ENCODE measurements around the gene ANKRD33B. TPM values are rescaled to one million over a fixed set of nuclear protein-coding genes. Genes with fewer than 3 reads are reported as not detected.

Gene ANKRD33B
- total RNA-seq, 1 experiment from 2014 or later = 14.9 TPM

DNA sequence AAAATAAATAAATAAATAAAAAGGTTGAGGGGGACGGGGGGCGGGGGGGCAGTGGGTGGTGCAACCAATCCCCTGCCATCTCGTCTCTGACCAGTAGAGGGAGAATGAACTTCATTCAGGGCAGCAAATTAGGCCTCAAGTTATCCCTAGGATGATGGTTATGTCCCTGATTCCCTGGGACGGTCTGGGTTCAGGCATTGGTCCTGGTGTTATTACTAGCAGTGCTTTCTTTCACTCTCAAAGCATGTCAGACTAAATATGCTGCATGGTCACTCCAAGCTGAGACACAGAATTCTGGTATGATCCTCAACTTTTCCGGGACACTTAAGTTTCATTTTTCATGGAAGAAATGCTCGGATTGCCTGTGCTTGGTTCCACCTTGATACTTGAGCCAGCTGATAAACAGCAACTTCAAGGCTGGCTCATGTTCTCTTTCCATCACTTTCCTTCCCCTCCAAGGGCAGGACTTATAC is 137.7 kb downstream of the ANKRD33B start:
- Histone ChIP-seq H3K4me2 (ENCODE audit: low read length) (peak overlapping the region; percentile 71), H3K9me3 (ENCODE audit: low read length) (no peaks in the 10 kb centered on the region), H3K4me1 (ENCODE audit: insufficient read depth, low read length) (peaks cover 60% of the 10 kb centered on the region), H3K27me3 (ENCODE audit: low read length) (no peaks in the 10 kb centered on the region), H2AFZ (ENCODE audit: low read length) (no peak overlapping the region), H3K4me3 (ENCODE audit: low read length) (peak overlapping the region; percentile 24; the same call in 1 of the 2 replicates), H4K20me1 (ENCODE audit: low read length) (no peaks in the 10 kb centered on the region), H3K9ac (ENCODE audit: low read length) (peak overlapping the region; percentile 75), H3K79me2 (ENCODE audit: low read length) (peaks cover 70% of the 10 kb centered on the region), H3F3A (ENCODE audit: low read length, unreplicated experiment) (peaks cover 43% of the 10 kb centered on the region), H3K27ac (ENCODE audit: low read length) (peak overlapping the region; percentile 93), H3K9me2 (replicated peaks; ENCODE audit: low read length) (no peaks in the 10 kb centered on the region), H3K36me3 (ENCODE audit: low read depth, low read length) (peaks cover 42% of the 10 kb centered on the region; the same call in 1 of the 2 replicates)
- ATAC-seq = no peak
- intact Hi-C loops (cut with micrococcal nuclease) = loop anchor here (5.0 kb wide), 1 partner anchor 36 kb away; no protein-coding TSS in a partner anchor
- ChIA-PET POLR2A (ENCODE audit: unreplicated experiment) (interaction anchor here (0.9 kb wide), 1 partner anchor 23 kb away, joined by 3 read pairs; no protein-coding TSS in a partner anchor), CTCF (interaction anchor here (0.6 kb wide), 1 partner anchor 131 kb away, joined by 7 read pairs; no protein-coding TSS in a partner anchor)
- BruUV-seq (replicated peaks) = no TSS peak
- DNase-seq = peak; percentile 81
- no peak for TF ChIP-seq EZH2phosphoT487 (IDR thresholded peaks at IDR 0.05; ENCODE audit: borderline replicate concordance, low read length)
- TF ChIP-seq, protein P1, sequence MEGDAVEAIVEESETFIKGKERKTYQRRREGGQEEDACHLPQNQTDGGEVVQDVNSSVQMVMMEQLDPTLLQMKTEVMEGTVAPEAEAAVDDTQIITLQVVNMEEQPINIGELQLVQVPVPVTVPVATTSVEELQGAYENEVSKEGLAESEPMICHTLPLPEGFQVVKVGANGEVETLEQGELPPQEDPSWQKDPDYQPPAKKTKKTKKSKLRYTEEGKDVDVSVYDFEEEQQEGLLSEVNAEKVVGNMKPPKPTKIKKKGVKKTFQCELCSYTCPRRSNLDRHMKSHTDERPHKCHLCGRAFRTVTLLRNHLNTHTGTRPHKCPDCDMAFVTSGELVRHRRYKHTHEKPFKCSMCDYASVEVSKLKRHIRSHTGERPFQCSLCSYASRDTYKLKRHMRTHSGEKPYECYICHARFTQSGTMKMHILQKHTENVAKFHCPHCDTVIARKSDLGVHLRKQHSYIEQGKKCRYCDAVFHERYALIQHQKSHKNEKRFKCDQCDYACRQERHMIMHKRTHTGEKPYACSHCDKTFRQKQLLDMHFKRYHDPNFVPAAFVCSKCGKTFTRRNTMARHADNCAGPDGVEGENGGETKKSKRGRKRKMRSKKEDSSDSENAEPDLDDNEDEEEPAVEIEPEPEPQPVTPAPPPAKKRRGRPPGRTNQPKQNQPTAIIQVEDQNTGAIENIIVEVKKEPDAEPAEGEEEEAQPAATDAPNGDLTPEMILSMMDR (conservative IDR thresholded peaks at IDR 0.05; ENCODE audit: low read depth, low read length) = peak; percentile 74

DNA sequence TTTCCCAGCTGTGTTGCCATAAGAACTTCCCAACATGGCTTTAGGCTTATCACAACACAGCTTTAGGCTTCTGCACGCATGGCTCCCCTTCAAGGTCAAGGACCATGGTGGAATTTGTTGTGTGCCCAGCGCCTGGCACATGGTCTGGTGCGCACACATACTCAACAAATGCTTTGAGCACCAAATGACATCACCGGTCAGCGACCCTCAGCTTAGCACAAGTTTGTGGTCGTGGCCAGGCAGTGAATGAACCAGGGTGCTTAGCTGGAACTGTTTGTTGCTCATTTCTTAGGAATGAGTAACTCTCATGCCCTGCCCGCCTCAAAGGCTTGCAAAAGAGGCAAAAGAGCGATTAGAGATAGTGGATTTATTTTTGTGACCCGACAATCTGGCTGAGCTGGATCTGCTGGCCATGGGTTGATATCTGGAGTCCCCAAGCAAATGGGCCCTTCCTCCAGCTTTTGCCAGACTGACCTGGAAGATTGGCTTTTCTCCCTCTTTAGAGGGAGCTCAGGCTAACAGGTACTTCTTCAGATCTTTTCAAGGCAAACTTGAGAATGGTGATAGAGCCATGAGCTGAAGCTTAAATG is 138.3 kb downstream of the ANKRD33B start:
- peaks cover 42% of the 10 kb centered on the region; the same call in 1 of the 2 replicates for H3K36me3 ChIP-seq (ENCODE audit: low read depth, low read length)
- peaks cover 43% of the 10 kb centered on the region for H3F3A ChIP-seq (ENCODE audit: low read length, unreplicated experiment)
- no peaks in the 10 kb centered on the region for H3K9me3 ChIP-seq (ENCODE audit: low read length)
- intact Hi-C loops (cut with micrococcal nuclease) = loop anchor here (5.0 kb wide), 1 partner anchor 35 kb away; no protein-coding TSS in a partner anchor
- H2AFZ ChIP-seq (ENCODE audit: low read length) = no peak overlapping the region
- peak; percentile 8 for ATAC-seq
- peak; percentile 98 for DNase-seq
- peak overlapping the region; percentile 24 for H3K4me3 ChIP-seq (ENCODE audit: low read length)
- peaks cover 70% of the 10 kb centered on the region for H3K79me2 ChIP-seq (ENCODE audit: low read length)
- H4K20me1 ChIP-seq (ENCODE audit: low read length) = no peaks in the 10 kb centered on the region
- ChIA-PET CTCF (interaction anchor here (0.6 to 0.7 kb wide), 3 partner anchors 131 to 1019 kb away, joined by 3 to 7 read pairs (median 3); no protein-coding TSS in a partner anchor), POLR2A (ENCODE audit: unreplicated experiment) (interaction anchor here (0.5 to 0.9 kb wide), 2 partner anchors 22 to 74 kb away, joined by 3 read pairs; no protein-coding TSS in a partner anchor)
- peak overlapping the region; percentile 75 for H3K9ac ChIP-seq (ENCODE audit: low read length)
- H3K27ac ChIP-seq (ENCODE audit: low read length) = peak overlapping the region; percentile 93
- no peaks in the 10 kb centered on the region for H3K27me3 ChIP-seq (ENCODE audit: low read length)
- H3K9me2 ChIP-seq (replicated peaks; ENCODE audit: low read length) = no peaks in the 10 kb centered on the region
- no TSS peak for BruUV-seq (replicated peaks)
- H3K4me1 ChIP-seq (ENCODE audit: insufficient read depth, low read length) = peaks cover 62% of the 10 kb centered on the region
- no peak for TF ChIP-seq EZH2 (IDR thresholded peaks at IDR 0.05; ENCODE audit: low read length, unreplicated experiment)
- TF ChIP-seq, protein P1 (conservative IDR thresholded peaks at IDR 0.05; ENCODE audit: low read depth, low read length) = no peak
- no peak for TF ChIP-seq EZH2phosphoT487 (IDR thresholded peaks at IDR 0.05; ENCODE audit: borderline replicate concordance, low read length)
- H3K4me2 ChIP-seq (ENCODE audit: low read length) = peak overlapping the region; percentile 71

Data from PC-3 (cell line).